ENCODE data around the gene MMP17. TPM values are rescaled to one million over a fixed set of nuclear protein-coding genes. Genes with fewer than 3 reads are reported as not detected.

Gene MMP17
- total and polyA plus RNA-seq, 10 of the 15 experiments (the other 5 are each of a cell fraction or from before 2014, with no cell fraction given): 0.11 to 0.28 (median 0.23) TPM; not detected in 7

- H3K4me1 ChIP-seq (ENCODE audit: control insufficient read depth, insufficient read depth, low read length): peaks cover 12% of the 10 kb centered on the region
- intact Hi-C loops (cut with micrococcal nuclease; ENCODE audit: unreplicated experiment) (no loop called here), in situ Hi-C loops (cut with MboI) (no loop called here)
- H3K36me3 ChIP-seq (ENCODE audit: control insufficient read depth in 2 of 2, insufficient read depth in 2 of 2, low read length in 1 of 2): no peaks in the 10 kb centered on the region
- TF ChIP-seq MYB (IDR thresholded peaks at IDR 0.05; ENCODE audit: borderline replicate concordance, low read depth, low read length): no peak
- TF ChIP-seq FOS (IDR thresholded peaks at IDR 0.05; ENCODE audit: borderline replicate concordance, extremely low read depth, insufficient read length): no peak
- 95% methylated on average over 18 of the region's 18 CpGs for WGBS (ENCODE audit: insufficient coverage, insufficient replicate concordance, low lambda C conversion rate, missing lambda C conversion rate)
- ChIA-PET RAD21 (ENCODE audit: unreplicated experiment) (no interaction called here), SMC1A (ENCODE audit: uncharacterized antibody, unreplicated experiment) (no interaction called here), CTCF (no interaction called here), POLR2A (no interaction called here)
- no peak overlapping the region for H3K9ac ChIP-seq (ENCODE audit: control insufficient read depth, insufficient read depth, low read length)
- no peak overlapping the region for H2AFZ ChIP-seq (ENCODE audit: control insufficient read depth, low read depth, low read length)
- H3K4me2 ChIP-seq (ENCODE audit: control insufficient read depth, insufficient read depth): no peak overlapping the region
- no peak overlapping the region for H3K4me3 ChIP-seq
- BruUV-seq (replicated peaks): no TSS peak
- no peak overlapping the region for H3K27ac ChIP-seq (ENCODE audit: control insufficient read depth, insufficient read depth)
- FAIRE-seq (no peak), ATAC-seq (no peak), DNase-seq (ENCODE audit: low read depth, low spot score) (no peak)
- H3K79me2 ChIP-seq (ENCODE audit: control insufficient read depth, insufficient read depth, low read length): no peaks in the 10 kb centered on the region
- no peaks in the 10 kb centered on the region for H3K27me3 ChIP-seq (replicated peaks in 1 of 2; ENCODE audit: control insufficient read depth in 2 of 2, insufficient read depth in 2 of 2, low read length in 1 of 2)
- H4K20me1 ChIP-seq (ENCODE audit: control insufficient read depth, insufficient read depth): no peaks in the 10 kb centered on the region
- no peaks in the 10 kb centered on the region for H3K9me3 ChIP-seq (replicated peaks; ENCODE audit: control insufficient read depth, insufficient read depth, low read length)
Observed at GRCh38 chr12:131897276-131897675, 69.1 kb downstream of the MMP17 start.

GRCh38 chr12:131897875-131898274 is 69.7 kb downstream of the MMP17 start:
- no peaks in the 10 kb centered on the region for H3K36me3 ChIP-seq (ENCODE audit: control insufficient read depth in 2 of 2, insufficient read depth in 2 of 2, low read length in 1 of 2)
- DNase-seq (ENCODE audit: low read depth, low spot score) (no peak), FAIRE-seq (no peak), ATAC-seq (no peak)
- no peaks in the 10 kb centered on the region for H4K20me1 ChIP-seq (ENCODE audit: control insufficient read depth, insufficient read depth)
- in situ Hi-C loops (cut with MboI): no loop called here
- no TSS peak for BruUV-seq (replicated peaks)
- H3K9ac ChIP-seq (ENCODE audit: control insufficient read depth, insufficient read depth, low read length): no peak overlapping the region
- H3K4me3 ChIP-seq: no peak overlapping the region
- no peak overlapping the region for H3K27ac ChIP-seq (ENCODE audit: control insufficient read depth, insufficient read depth)
- H3K79me2 ChIP-seq (ENCODE audit: control insufficient read depth, insufficient read depth, low read length): no peaks in the 10 kb centered on the region
- intact Hi-C loops (cut with micrococcal nuclease; ENCODE audit: unreplicated experiment): no loop called here
- ChIA-PET CTCF (no interaction called here), SMC1A (ENCODE audit: uncharacterized antibody, unreplicated experiment) (interaction anchor here (0.7 kb wide), 1 partner anchor 31 kb away, joined by 3 read pairs; no protein-coding TSS in a partner anchor), RAD21 (ENCODE audit: unreplicated experiment) (no interaction called here), POLR2A (no interaction called here)
- H3K4me2 ChIP-seq (ENCODE audit: control insufficient read depth, insufficient read depth): no peak overlapping the region
- peaks cover 12% of the 10 kb centered on the region for H3K4me1 ChIP-seq (ENCODE audit: control insufficient read depth, insufficient read depth, low read length)
- 76% methylated on average over 9 of the region's 9 CpGs for WGBS (ENCODE audit: insufficient coverage, insufficient replicate concordance, low lambda C conversion rate, missing lambda C conversion rate)
- TF ChIP-seq CHD1 (IDR thresholded peaks at IDR 0.05; ENCODE audit: low read depth, low read length) (no peak), YY1 (IDR thresholded peaks at IDR 0.05; ENCODE audit: low read depth, low read length) (no peak), NRF1 (conservative IDR thresholded peaks at IDR 0.05; ENCODE audit: low read depth, low read length) (no peak), MYC (IDR thresholded peaks at IDR 0.05; ENCODE audit: insufficient read depth, insufficient read length, insufficient replicate concordance, low read length, severe bottlenecking) (no peak), RUNX3 (IDR thresholded peaks at IDR 0.05; ENCODE audit: low read length) (no peak), SREBF1 (IDR thresholded peaks at IDR 0.05; ENCODE audit: low read length) (no peak), ZNF207 (IDR thresholded peaks at IDR 0.05; ENCODE audit: borderline replicate concordance) (no peak), BCL11A (IDR thresholded peaks at IDR 0.05; ENCODE audit: low read depth, low read length) (no peak), MTA3 (IDR thresholded peaks at IDR 0.05; ENCODE audit: borderline replicate concordance, low read length) (no peak), RFX5 (IDR thresholded peaks at IDR 0.05; ENCODE audit: low read depth, low read length) (no peak), EED (IDR thresholded peaks at IDR 0.05; ENCODE audit: low read depth) (no peak), CUX1 (IDR thresholded peaks at IDR 0.05; ENCODE audit: insufficient replicate concordance, low read depth, low read length) (no peak)
- H2AFZ ChIP-seq (ENCODE audit: control insufficient read depth, low read depth, low read length): no peak overlapping the region
- no peaks in the 10 kb centered on the region for H3K9me3 ChIP-seq (replicated peaks; ENCODE audit: control insufficient read depth, insufficient read depth, low read length)
- H3K27me3 ChIP-seq (replicated peaks in 1 of 2; ENCODE audit: control insufficient read depth in 2 of 2, insufficient read depth in 2 of 2, low read length in 1 of 2): no peaks in the 10 kb centered on the region

Measured in GM12878 (cell line).